ENCODE results near the gene TICRR.

- no peak for TF ChIP-seq CTCF (IDR thresholded peaks at IDR 0.05)
- no peak for TF ChIP-seq EZH2 (IDR thresholded peaks at IDR 0.05; ENCODE audit: borderline replicate concordance, insufficient read depth, low read depth, low read length, poor library complexity, severe bottlenecking)
Measured at GRCh38 chr15:89659295-89659694, 84.0 kb downstream of the TICRR start.
